ENCODE data around the gene DMWD. TPM values are rescaled to one million over a fixed set of nuclear protein-coding genes. Genes with fewer than 3 reads are reported as not detected.

The DMWD gene
- total RNA-seq, 2 experiments from 2014 or later = 23.5 to 26.0 TPM

DNA sequence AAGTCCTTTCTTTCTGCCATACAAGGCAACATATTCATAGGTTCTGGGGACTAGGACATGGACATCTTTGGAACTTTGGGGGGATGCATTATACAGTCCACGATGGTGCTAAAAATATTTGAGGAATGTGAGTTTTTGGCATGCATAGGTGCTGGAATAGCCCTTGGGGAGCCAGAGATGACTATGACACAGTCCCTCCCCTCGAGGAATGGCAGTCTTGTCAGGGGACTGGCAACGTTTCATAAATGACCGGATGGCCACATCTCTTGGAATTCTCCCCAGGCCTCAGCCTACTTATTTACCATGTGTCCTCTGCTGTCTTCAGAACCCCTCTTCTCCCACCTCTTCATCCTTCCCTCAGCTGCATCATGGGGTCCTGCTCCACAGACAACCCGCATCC is 45.8 kb downstream of the DMWD start:
- no peak for ATAC-seq
- intact Hi-C loops (cut with micrococcal nuclease) = no loop called here
- Mint-ChIP-seq H3K36me3 (ENCODE audit: low read depth) (no peaks in the 10 kb centered on the region), H3K9me3 (no peaks in the 10 kb centered on the region), H3K4me1 (ENCODE audit: low read depth) (no peaks in the 10 kb centered on the region), H3K27ac (no peak overlapping the region), H3K27me3 (peaks cover 6% of the 10 kb centered on the region), H3K4me3 (no peak overlapping the region)
- ChIA-PET CTCF (no interaction called here), POLR2A (no interaction called here)
- DNase-seq = no peak
- TF ChIP-seq, protein P1, sequence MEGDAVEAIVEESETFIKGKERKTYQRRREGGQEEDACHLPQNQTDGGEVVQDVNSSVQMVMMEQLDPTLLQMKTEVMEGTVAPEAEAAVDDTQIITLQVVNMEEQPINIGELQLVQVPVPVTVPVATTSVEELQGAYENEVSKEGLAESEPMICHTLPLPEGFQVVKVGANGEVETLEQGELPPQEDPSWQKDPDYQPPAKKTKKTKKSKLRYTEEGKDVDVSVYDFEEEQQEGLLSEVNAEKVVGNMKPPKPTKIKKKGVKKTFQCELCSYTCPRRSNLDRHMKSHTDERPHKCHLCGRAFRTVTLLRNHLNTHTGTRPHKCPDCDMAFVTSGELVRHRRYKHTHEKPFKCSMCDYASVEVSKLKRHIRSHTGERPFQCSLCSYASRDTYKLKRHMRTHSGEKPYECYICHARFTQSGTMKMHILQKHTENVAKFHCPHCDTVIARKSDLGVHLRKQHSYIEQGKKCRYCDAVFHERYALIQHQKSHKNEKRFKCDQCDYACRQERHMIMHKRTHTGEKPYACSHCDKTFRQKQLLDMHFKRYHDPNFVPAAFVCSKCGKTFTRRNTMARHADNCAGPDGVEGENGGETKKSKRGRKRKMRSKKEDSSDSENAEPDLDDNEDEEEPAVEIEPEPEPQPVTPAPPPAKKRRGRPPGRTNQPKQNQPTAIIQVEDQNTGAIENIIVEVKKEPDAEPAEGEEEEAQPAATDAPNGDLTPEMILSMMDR (IDR thresholded peaks at IDR 0.05) = no peak

- no peaks in the 10 kb centered on the region for H3K4me1 Mint-ChIP-seq (ENCODE audit: low read depth)
- no peak overlapping the region for H3K4me3 Mint-ChIP-seq
- intact Hi-C loops (cut with micrococcal nuclease) = no loop called here
- ChIA-PET POLR2A (no interaction called here), CTCF (interaction anchor here (0.7 kb wide), 1 partner anchor 24 kb away, joined by 3 read pairs; no protein-coding TSS in a partner anchor)
- TF ChIP-seq, protein P1 (IDR thresholded peaks at IDR 0.05) = no peak
- no peak overlapping the region for H3K27ac Mint-ChIP-seq
- DNase-seq = no peak
- peaks cover 6% of the 10 kb centered on the region for H3K27me3 Mint-ChIP-seq
- no peak for ATAC-seq
- no peaks in the 10 kb centered on the region for H3K9me3 Mint-ChIP-seq
- H3K36me3 Mint-ChIP-seq (ENCODE audit: low read depth) = no peaks in the 10 kb centered on the region
Measured at GRCh38 chr19:45745606-45746005, 47.0 kb downstream of the DMWD start.

DNA sequence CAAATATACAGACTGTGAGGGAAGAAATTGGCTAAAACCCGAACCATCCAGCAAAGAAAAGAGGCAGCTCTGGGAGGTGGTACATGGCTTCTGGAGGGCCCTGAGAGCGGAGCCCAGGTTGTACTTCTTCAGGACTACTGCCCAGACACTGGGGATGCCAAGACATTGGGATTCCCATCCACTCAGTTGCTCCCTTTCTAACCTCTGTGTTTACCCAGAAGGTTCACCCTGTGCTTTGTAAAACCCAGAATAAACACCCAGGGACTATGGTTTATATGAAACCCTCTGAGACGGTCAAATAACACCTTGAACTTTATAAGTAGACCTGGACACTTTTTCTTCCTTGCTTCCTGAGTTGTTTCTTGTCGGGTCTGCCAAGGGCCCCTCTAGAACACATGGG is 49.7 kb downstream of the DMWD start:
- Mint-ChIP-seq H3K4me3 (no peak overlapping the region), H3K27ac (no peak overlapping the region), H3K4me1 (ENCODE audit: low read depth) (no peaks in the 10 kb centered on the region), H3K36me3 (ENCODE audit: low read depth) (no peaks in the 10 kb centered on the region), H3K9me3 (no peaks in the 10 kb centered on the region), H3K27me3 (peaks cover 8% of the 10 kb centered on the region)
- ATAC-seq (no peak), DNase-seq (no peak)
- intact Hi-C loops (cut with micrococcal nuclease) = no loop called here
- POLR2A ChIA-PET = no interaction called here
- TF ChIP-seq, protein P1 (IDR thresholded peaks at IDR 0.05) = no peak
- CTCF ChIA-PET = interaction anchor here (1.9 kb wide), 1 partner anchor 26 kb away, joined by 6 read pairs; the partner anchor contains the start of gene SIX5

- ChIA-PET CTCF (no interaction called here), POLR2A (interaction anchor here (0.6 kb wide), 1 partner anchor 87 kb away, joined by 3 read pairs; no protein-coding TSS in a partner anchor)
Measured at GRCh38 chr19:45739498-45740439, 52.9 kb downstream of the DMWD start.

More at GRCh38 chr19:45739498-45740439, 52.9 kb downstream of the DMWD start:
- Mint-ChIP-seq H3K4me1 (ENCODE audit: low read depth) (no peaks in the 10 kb centered on the region), H3K9me3 (no peaks in the 10 kb centered on the region), H3K4me3 (no peak overlapping the region), H3K36me3 (ENCODE audit: low read depth) (no peaks in the 10 kb centered on the region), H3K27me3 (peaks cover 2% of the 10 kb centered on the region), H3K27ac (no peak overlapping the region)
- DNase-seq = no peak
- intact Hi-C loops (cut with micrococcal nuclease) = no loop called here
- ATAC-seq = no peak
- TF ChIP-seq, protein P1 (IDR thresholded peaks at IDR 0.05) = no peak

Data from activated CD8-positive, alpha-beta T cell treated with anti-CD3 and anti-CD28 coated beads for 36 hours (primary cell).